HepG2 (cell line): ENCODE results near the gene TRAF4. TPM values are rescaled to one million over a fixed set of nuclear protein-coding genes. Genes with fewer than 3 reads are reported as not detected.
A peak's percentile ranks its signal among the peaks of the same experiment; 100 is the strongest.

ENCODE experiments used
- BRD4 ChIP-seq: sonication (generic); formaldehyde crosslinking; IDR thresholded peaks from 2 replicates; pipeline ENCODE4 v1.4.0; 2020; ENCODE audit warnings: missing genetic modification reagents
- E2F2 ChIP-seq: sonication (generic); formaldehyde crosslinking; IDR thresholded peaks from 2 replicates; pipeline ENCODE4 v1.4.0; 2020; ENCODE audit warnings: missing genetic modification reagents, borderline replicate concordance
- ELF1 ChIP-seq: sonication (generic); formaldehyde crosslinking; IDR thresholded peaks from 2 replicates; pipeline ENCODE4 v1.4.0; 2020; ENCODE audit warnings: missing genetic modification reagents
- HNF1A ChIP-seq, 2 experiments: sonication (generic) in 1 of 2; formaldehyde crosslinking in 1 of 2; IDR thresholded peaks; 2 replicates each; pipeline versions ENCODE4 v1.4.0 to v1.6.1; 2016 to 2020; ENCODE audit warnings: borderline replicate concordance in 1 of 2, low read depth in 1 of 2, mild to moderate bottlenecking in 1 of 2, missing genetic modification reagents in 1 of 2
- MYNN ChIP-seq: sonication (generic); formaldehyde crosslinking; IDR thresholded peaks from 2 replicates; pipeline ENCODE4 v1.4.0; 2020; ENCODE audit warnings: mild to moderate bottlenecking, low read depth, missing genetic modification reagents
- NFE2L2 ChIP-seq: fragments of 150-350 bp; IDR thresholded peaks from 2 replicates; pipeline ENCODE4 v1.6.1; 2014; ENCODE audit warnings: low read length
- NKX3-1 ChIP-seq: sonication (generic); formaldehyde crosslinking; IDR thresholded peaks from 2 replicates; pipeline ENCODE4 v1.5.0; 2020; ENCODE audit warnings: missing genetic modification reagents
- SALL2 ChIP-seq: sonication (generic); formaldehyde crosslinking; IDR thresholded peaks from 2 replicates; pipeline ENCODE4 v1.8.1; 2023; ENCODE audit warnings: mild to moderate bottlenecking, missing genetic modification reagents, inconsistent platforms
- SPEN ChIP-seq: sonication (generic); formaldehyde crosslinking; IDR thresholded peaks from 2 replicates; pipeline ENCODE4 v1.5.1; 2020; ENCODE audit warnings: low read depth, mild to moderate bottlenecking, missing genetic modification reagents
- SRY ChIP-seq: sonication (generic); formaldehyde crosslinking; IDR thresholded peaks from 2 replicates; pipeline ENCODE4 v1.8.0; 2022; ENCODE audit warnings: mild to moderate bottlenecking, missing genetic modification reagents
- ZBTB38 ChIP-seq: sonication (generic); formaldehyde crosslinking; IDR thresholded peaks from 2 replicates; pipeline ENCODE4 v1.5.1; 2020; ENCODE audit warnings: mild to moderate bottlenecking, missing genetic modification reagents
- ZNF256 ChIP-seq: sonication (generic); formaldehyde crosslinking; conservative IDR thresholded peaks from 2 replicates; pipeline ENCODE4 v1.4.0; 2020; ENCODE audit warnings: missing genetic modification reagents
- ZNF317 ChIP-seq: sonication (generic); formaldehyde crosslinking; IDR thresholded peaks from 2 replicates; pipeline ENCODE4 v1.5.0; 2020; ENCODE audit warnings: mild to moderate bottlenecking, missing genetic modification reagents
- ZNF335 ChIP-seq: sonication (generic); formaldehyde crosslinking; IDR thresholded peaks from 2 replicates; pipeline ENCODE4 v1.4.0; 2020; ENCODE audit warnings: missing genetic modification reagents
- ZNF674 ChIP-seq: sonication (generic); formaldehyde crosslinking; IDR thresholded peaks from 2 replicates; pipeline ENCODE4 v1.5.0; 2020; ENCODE audit warnings: low read depth, mild to moderate bottlenecking, missing genetic modification reagents
- polyA plus RNA-seq, 8 experiments: library from polyadenylated mRNA; depleted of rRNA in 3 of 8; stranded (reverse) in 7 of 8; unstranded in 1 of 8; fragments of >200 nt; fragmentation: Illumina TruSeq in 4 of 8; extraction: Trizol in 4 of 8; gene quantifications; 2 replicates each; pipeline versions ENCODE4 v1.2.1 to v1.2.3, GENCODE V29; 2011 to 2016; ENCODE audit warnings: low read depth in 4 of 8, missing spikeins in 1 of 8, mixed read lengths in 1 of 8; ENCODE audit not compliant: insufficient read depth in 1 of 8
- total RNA-seq, 5 experiments: library from RNA; depleted of rRNA; stranded (reverse); fragments of >200 nt; fragmentation: Illumina TruSeq; extraction: Trizol; gene quantifications; 2 replicates each; pipeline ENCODE4 v1.2.3, GENCODE V29; 2016; ENCODE audit warnings: low read depth in 1 of 5
- TF ChIP-seq, protein P1 (sequence below): IDR thresholded peaks from 2 replicates; pipeline ENCODE4 v1.6.1; 2016; ENCODE audit warnings: missing genetic modification reagents, missing compliant biosample characterization
- TF ChIP-seq, protein P2 (sequence below): IDR thresholded peaks from 2 replicates; pipeline ENCODE4 v1.6.1; 2016; ENCODE audit warnings: low read depth
- TF ChIP-seq, protein P3 (sequence below): sonication (generic); formaldehyde crosslinking; IDR thresholded peaks from 2 replicates; pipeline ENCODE4 v1.8.1; 2022; ENCODE audit warnings: low read depth, mild to moderate bottlenecking, missing genetic modification reagents

The TRAF4 gene
- total and polyA plus RNA-seq, 2 of the 13 experiments (the other 11 are each of a cell fraction or from before 2014, with no cell fraction given), result 86.0 to 89.9 TPM

- peak; percentile 53; the same call in 1 of the 2 replicates for TF ChIP-seq SPEN
- no peak for TF ChIP-seq ZNF674 (CRISPR knock-in tag)
- TF ChIP-seq NKX3-1 (CRISPR knock-in tag), result 0 out of 2 replicates have a peak, but pooled peaks have one; percentile 19
- TF ChIP-seq, protein P1, sequence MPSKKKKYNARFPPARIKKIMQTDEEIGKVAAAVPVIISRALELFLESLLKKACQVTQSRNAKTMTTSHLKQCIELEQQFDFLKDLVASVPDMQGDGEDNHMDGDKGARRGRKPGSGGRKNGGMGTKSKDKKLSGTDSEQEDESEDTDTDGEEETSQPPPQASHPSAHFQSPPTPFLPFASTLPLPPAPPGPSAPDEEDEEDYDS, result peak; percentile 70; the same call in 1 of the 2 replicates
- no peak for TF ChIP-seq HNF1A (IDR thresholded peaks at IDR 0.05; ENCODE audit: low read depth)
- peak; percentile 56; the same call in 1 of the 2 replicates for TF ChIP-seq HNF1A (CRISPR knock-in tag; IDR thresholded peaks at IDR 0.05; ENCODE audit: borderline replicate concordance)
- TF ChIP-seq ZNF256, result 0 out of 2 replicates have a peak, but pooled peaks have one; percentile 17
- TF ChIP-seq ZNF335 (CRISPR knock-in tag), result 0 out of 2 replicates have a peak, but pooled peaks have one; percentile 49
- TF ChIP-seq ZNF317 (CRISPR knock-in tag), result no peak
- peak; percentile 73; the same call in 1 of the 2 replicates for TF ChIP-seq E2F2 (CRISPR knock-in tag)
- TF ChIP-seq, protein P2, sequence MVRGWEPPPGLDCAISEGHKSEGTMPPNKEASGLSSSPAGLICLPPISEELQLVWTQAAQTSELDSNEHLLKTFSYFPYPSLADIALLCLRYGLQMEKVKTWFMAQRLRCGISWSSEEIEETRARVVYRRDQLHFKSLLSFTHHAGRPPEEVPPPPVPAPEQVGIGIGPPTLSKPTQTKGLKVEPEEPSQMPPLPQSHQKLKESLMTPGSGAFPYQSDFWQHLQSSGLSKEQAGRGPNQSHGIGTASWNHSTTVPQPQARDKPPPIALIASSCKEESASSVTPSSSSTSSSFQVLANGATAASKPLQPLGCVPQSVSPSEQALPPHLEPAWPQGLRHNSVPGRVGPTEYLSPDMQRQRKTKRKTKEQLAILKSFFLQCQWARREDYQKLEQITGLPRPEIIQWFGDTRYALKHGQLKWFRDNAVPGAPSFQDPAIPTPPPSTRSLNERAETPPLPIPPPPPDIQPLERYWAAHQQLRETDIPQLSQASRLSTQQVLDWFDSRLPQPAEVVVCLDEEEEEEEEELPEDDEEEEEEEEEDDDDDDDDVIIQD (CRISPR knock-in tag), result no peak
- TF ChIP-seq SRY, result no peak; the same call in 1 of the 2 replicates
- peak; percentile 8; the same call in 1 of the 2 replicates for TF ChIP-seq ELF1
- no peak for TF ChIP-seq MYNN (CRISPR knock-in tag)
- TF ChIP-seq ZBTB38, result peak; percentile 75; the same call in 1 of the 2 replicates
- TF ChIP-seq BRD4 (CRISPR knock-in tag), result peak; percentile 65; the same call in 1 of the 2 replicates
- TF ChIP-seq SALL2, result 0 out of 2 replicates have a peak, but pooled peaks have one; percentile 43
- TF ChIP-seq, protein P3, sequence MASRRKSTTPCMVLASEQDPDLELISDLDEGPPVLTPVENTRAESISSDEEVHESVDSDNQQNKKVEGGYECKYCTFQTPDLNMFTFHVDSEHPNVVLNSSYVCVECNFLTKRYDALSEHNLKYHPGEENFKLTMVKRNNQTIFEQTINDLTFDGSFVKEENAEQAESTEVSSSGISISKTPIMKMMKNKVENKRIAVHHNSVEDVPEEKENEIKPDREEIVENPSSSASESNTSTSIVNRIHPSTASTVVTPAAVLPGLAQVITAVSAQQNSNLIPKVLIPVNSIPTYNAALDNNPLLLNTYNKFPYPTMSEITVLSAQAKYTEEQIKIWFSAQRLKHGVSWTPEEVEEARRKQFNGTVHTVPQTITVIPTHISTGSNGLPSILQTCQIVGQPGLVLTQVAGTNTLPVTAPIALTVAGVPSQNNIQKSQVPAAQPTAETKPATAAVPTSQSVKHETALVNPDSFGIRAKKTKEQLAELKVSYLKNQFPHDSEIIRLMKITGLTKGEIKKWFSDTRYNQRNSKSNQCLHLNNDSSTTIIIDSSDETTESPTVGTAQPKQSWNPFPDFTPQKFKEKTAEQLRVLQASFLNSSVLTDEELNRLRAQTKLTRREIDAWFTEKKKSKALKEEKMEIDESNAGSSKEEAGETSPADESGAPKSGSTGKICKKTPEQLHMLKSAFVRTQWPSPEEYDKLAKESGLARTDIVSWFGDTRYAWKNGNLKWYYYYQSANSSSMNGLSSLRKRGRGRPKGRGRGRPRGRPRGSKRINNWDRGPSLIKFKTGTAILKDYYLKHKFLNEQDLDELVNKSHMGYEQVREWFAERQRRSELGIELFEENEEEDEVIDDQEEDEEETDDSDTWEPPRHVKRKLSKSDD (CRISPR knock-in tag), result no peak
- no peak for TF ChIP-seq NFE2L2
Observed at GRCh38 chr17:28710861-28711722, 32.7 kb upstream of the TRAF4 start (continued).
